Liver (tissue), 9 donors: Measurements from ENCODE around the gene STUM. TPM values are rescaled to one million over a fixed set of nuclear protein-coding genes. Genes with fewer than 3 reads are reported as not detected.

Source experiments
- DNase-seq: peaks from one replicate; pipeline ENCODE4 v3.0.0-alpha.2; 2017; ENCODE audit warnings: low spot score
- H3K27ac ChIP-seq, 2 donors: one replicate each; pipeline ENCODE4 v1.7.0; 2013; ENCODE audit warnings: inconsistent platforms in 2 of 2, low read length in 2 of 2, control low read depth in 1 of 2, low read depth in 1 of 2, mild to moderate bottlenecking in 1 of 2
- H3K27me3 ChIP-seq, 4 donors: one replicate each; pipeline versions ENCODE4 v1.6.1 to v1.7.0; 2013; ENCODE audit warnings: low read length in 3 of 4, inconsistent platforms in 1 of 4, mild to moderate bottlenecking in 1 of 4, moderate library complexity in 1 of 4; ENCODE audit not compliant: control insufficient read depth in 4 of 4, insufficient read depth in 4 of 4
- H3K36me3 ChIP-seq, 4 donors: one replicate each; pipeline versions ENCODE4 v1.6.1 to v1.7.0; 2013; ENCODE audit warnings: low read length in 3 of 4, mild to moderate bottlenecking in 3 of 4, low read depth in 1 of 4, moderate library complexity in 1 of 4; ENCODE audit not compliant: control insufficient read depth in 4 of 4, insufficient read depth in 3 of 4
- H3K4me1 ChIP-seq, 4 donors: one replicate each; pipeline versions ENCODE4 v1.6.1 to v1.7.0; 2013; ENCODE audit warnings: low read length in 3 of 4, mild to moderate bottlenecking in 3 of 4, moderate library complexity in 1 of 4; ENCODE audit not compliant: control insufficient read depth in 4 of 4, insufficient read depth in 4 of 4
- H3K4me3 ChIP-seq, 3 donors: one replicate each; pipeline versions ENCODE4 v1.6.1 to v1.7.0; 2013; ENCODE audit warnings: low read length in 3 of 3, control low read depth in 1 of 3, low read depth in 1 of 3, mild to moderate bottlenecking in 1 of 3
- H3K9ac ChIP-seq, 2 donors: one replicate each; pipeline ENCODE4 v1.7.0; 2013; ENCODE audit warnings: low read length in 2 of 2, mild to moderate bottlenecking in 2 of 2, moderate library complexity in 2 of 2, control low read depth in 1 of 2, low read depth in 1 of 2
- H3K9me3 ChIP-seq, 4 donors: one replicate each; pipeline versions ENCODE4 v1.6.1 to v1.7.0; 2013; ENCODE audit warnings: low read length in 3 of 4; ENCODE audit not compliant: control insufficient read depth in 4 of 4
- FOXA1 ChIP-seq: IDR thresholded peaks from 2 replicates; pipeline ENCODE4 v1.6.1; 2016; ENCODE audit warnings: antibody characterized with exemption
- GABPA ChIP-seq, 2 donors: IDR thresholded peaks in 1 of 2; conservative IDR thresholded peaks in 1 of 2; 2 replicates each; pipeline ENCODE4 v1.6.1; 2016; ENCODE audit warnings: antibody characterized with exemption in 2 of 2, mild to moderate bottlenecking in 1 of 2, moderate library complexity in 1 of 2
- HNF4A ChIP-seq, 2 donors: conservative IDR thresholded peaks; 2 replicates each; pipeline ENCODE4 v1.6.1; 2016; ENCODE audit warnings: antibody characterized with exemption in 2 of 2, mild to moderate bottlenecking in 2 of 2
- HNF4G ChIP-seq: IDR thresholded peaks from 2 replicates; pipeline ENCODE4 v1.6.1; 2016; ENCODE audit warnings: antibody characterized with exemption
- JUND ChIP-seq, 2 donors: IDR thresholded peaks; 2 replicates each; pipeline ENCODE4 v1.6.1; 2016; ENCODE audit warnings: antibody characterized with exemption in 2 of 2
- MAX ChIP-seq: IDR thresholded peaks from 2 replicates; pipeline ENCODE4 v1.6.1; 2016; ENCODE audit warnings: antibody characterized with exemption
- NR2F2 ChIP-seq: IDR thresholded peaks from 2 replicates; pipeline ENCODE4 v1.6.1; 2016; ENCODE audit warnings: antibody characterized with exemption
- RAD21 ChIP-seq, 2 donors: IDR thresholded peaks; 2 replicates each; pipeline ENCODE4 v1.6.1; 2016; ENCODE audit warnings: antibody characterized with exemption in 2 of 2, mild to moderate bottlenecking in 2 of 2
- REST ChIP-seq: IDR thresholded peaks from 2 replicates; pipeline ENCODE4 v1.6.1; 2016; ENCODE audit warnings: antibody characterized with exemption, mild to moderate bottlenecking
- SP1 ChIP-seq: IDR thresholded peaks from 2 replicates; pipeline ENCODE4 v1.6.1; 2018; ENCODE audit warnings: antibody characterized with exemption, mild to moderate bottlenecking
- TAF1 ChIP-seq: conservative IDR thresholded peaks from 2 replicates; pipeline ENCODE4 v1.6.1; 2016; ENCODE audit warnings: antibody characterized with exemption, mild to moderate bottlenecking
- YY1 ChIP-seq: IDR thresholded peaks from 2 replicates; pipeline ENCODE4 v1.6.1; 2016; ENCODE audit warnings: antibody characterized with exemption, mild to moderate bottlenecking
- WGBS: extraction: QIAGEN DNeasy Blood & Tissue Kit; methylation state at CpG from one replicate; pipeline ENCODE4 v1.1.7; 2013; 5-methylcytosine and 5-hydroxymethylcytosine counted together
- polyA plus RNA-seq, 2 donors: library from polyadenylated mRNA; stranded (reverse) in 1 of 2; unstranded in 1 of 2; fragments of 200-250 nt in 1 of 2; fragments of >200 nt in 1 of 2; fragmentation: Nextera tagmentation in 1 of 2; extraction: Ambion mirVana in 1 of 2; gene quantifications; one replicate each; pipeline versions ENCODE4 v1.2.1 to v1.2.3, GENCODE V29; 2013 to 2015
- total RNA-seq, 2 donors: library from RNA; depleted of rRNA; stranded (reverse); fragments of >200 nt; gene quantifications; one replicate each; pipeline ENCODE4 v1.2.3, GENCODE V29; 2014
- donor health status: healthy.
- donor health status: healthy.
- donor health status: healthy.
- donor health status: healthy.
- donor health status: healthy.

STUM gene
- total and polyA plus RNA-seq, 4 donors, result 0.03 to 0.14 (median 0.07) TPM

- H3K4me3 ChIP-seq, result no peak overlapping the region
- no peaks in the 10 kb centered on the region for H3K27me3 ChIP-seq
- peaks cover 3 to 6% (median 3%) of the 10 kb centered on the region in 4 donors for H3K9me3 ChIP-seq
- H3K36me3 ChIP-seq, result no peaks in the 10 kb centered on the region
- WGBS, result 77% methylated on average over 5 of the region's 5 CpGs
- H3K4me1 ChIP-seq, result no peaks in the 10 kb centered on the region
- no peak overlapping the region for H3K27ac ChIP-seq
- H3K9ac ChIP-seq, result no peak overlapping the region
- DNase-seq, result no peak
- no peak for TF ChIP-seq TAF1
- no peak for TF ChIP-seq HNF4A (conservative IDR thresholded peaks at IDR 0.05)
- TF ChIP-seq SP1, result no peak
- TF ChIP-seq RAD21 (IDR thresholded peaks at IDR 0.05), result no peak
- no peak for TF ChIP-seq YY1
- no peak for TF ChIP-seq HNF4G
- no peak for TF ChIP-seq REST
- no peak for TF ChIP-seq NR2F2
- no peak for TF ChIP-seq FOXA1
- TF ChIP-seq GABPA (IDR thresholded peaks at IDR 0.05 in 1 of 2, conservative IDR thresholded peaks at IDR 0.05 in 1 of 2), result no peak
These were observed 69.8 kb downstream of the STUM start for GRCh38 chr1:226618380-226618779.

GRCh38 chr1:226619031-226619430 lies 70.5 kb downstream of the STUM start:
- no peaks in the 10 kb centered on the region for H3K4me1 ChIP-seq
- no peaks in the 10 kb centered on the region for H3K27me3 ChIP-seq
- H3K4me3 ChIP-seq, result no peak overlapping the region
- TF ChIP-seq RAD21 (IDR thresholded peaks at IDR 0.05) (no peak), MAX (no peak), HNF4A (conservative IDR thresholded peaks at IDR 0.05) (no peak), SP1 (no peak), NR2F2 (no peak), REST (no peak), JUND (IDR thresholded peaks at IDR 0.05) (no peak), YY1 (no peak)
- no peak overlapping the region for H3K9ac ChIP-seq
- H3K27ac ChIP-seq, result no peak overlapping the region
- peaks cover 3 to 6% (median 3%) of the 10 kb centered on the region in 4 donors for H3K9me3 ChIP-seq
- no peaks in the 10 kb centered on the region for H3K36me3 ChIP-seq
- no peak for DNase-seq
- 89% methylated on average over 7 of the region's 7 CpGs for WGBS
